Prostate gland (tissue), 2 donors: ENCODE data around the gene CTNNA2.

Experiments
- POLR2A ChIP-seq: fragments of 450-650 bp; IDR thresholded peaks from one replicate; pipeline ENCODE4 v1.6.1; 2016; ENCODE audit warnings: antibody characterized with exemption, mild to moderate bottlenecking
- TF ChIP-seq, protein P1 (sequence below), 4 experiments: fragments of 200-600 bp in 2 of 4; fragments of 450-650 bp in 2 of 4; sonication (generic) in 2 of 4; IDR thresholded peaks; 1 replicate in 3 of 4; 2 replicates in 1 of 4; pipeline ENCODE4 v1.5.1; 2016 to 2019; ENCODE audit warnings: antibody characterized with exemption in 4 of 4, mild to moderate bottlenecking in 2 of 4, moderate library complexity in 2 of 4

- TF ChIP-seq, protein P1, sequence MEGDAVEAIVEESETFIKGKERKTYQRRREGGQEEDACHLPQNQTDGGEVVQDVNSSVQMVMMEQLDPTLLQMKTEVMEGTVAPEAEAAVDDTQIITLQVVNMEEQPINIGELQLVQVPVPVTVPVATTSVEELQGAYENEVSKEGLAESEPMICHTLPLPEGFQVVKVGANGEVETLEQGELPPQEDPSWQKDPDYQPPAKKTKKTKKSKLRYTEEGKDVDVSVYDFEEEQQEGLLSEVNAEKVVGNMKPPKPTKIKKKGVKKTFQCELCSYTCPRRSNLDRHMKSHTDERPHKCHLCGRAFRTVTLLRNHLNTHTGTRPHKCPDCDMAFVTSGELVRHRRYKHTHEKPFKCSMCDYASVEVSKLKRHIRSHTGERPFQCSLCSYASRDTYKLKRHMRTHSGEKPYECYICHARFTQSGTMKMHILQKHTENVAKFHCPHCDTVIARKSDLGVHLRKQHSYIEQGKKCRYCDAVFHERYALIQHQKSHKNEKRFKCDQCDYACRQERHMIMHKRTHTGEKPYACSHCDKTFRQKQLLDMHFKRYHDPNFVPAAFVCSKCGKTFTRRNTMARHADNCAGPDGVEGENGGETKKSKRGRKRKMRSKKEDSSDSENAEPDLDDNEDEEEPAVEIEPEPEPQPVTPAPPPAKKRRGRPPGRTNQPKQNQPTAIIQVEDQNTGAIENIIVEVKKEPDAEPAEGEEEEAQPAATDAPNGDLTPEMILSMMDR (IDR thresholded peaks at IDR 0.05) = no peak
- TF ChIP-seq POLR2A = no peak
These were observed 780.2 kb downstream of the CTNNA2 start for GRCh38 chr2:80293039-80293438.
